Activated CD4-positive, CD25-positive, alpha-beta regulatory T cell treated with anti-CD3 and anti-CD28 coated beads, Interleukin-2, amount 50 U/mL, for 24 hours (primary cell): ENCODE measurements around the gene MYL12A.

Experiments used
- ATAC-seq, 2 donors: fragments of 150-1000 bp; cut with Tn5 transposase; one replicate each; pipeline ENCODE4 v1.10.0; 2021; ENCODE audit warnings: mild to moderate bottlenecking in 1 of 2, moderate library complexity in 1 of 2

Gene MYL12A

DNA sequence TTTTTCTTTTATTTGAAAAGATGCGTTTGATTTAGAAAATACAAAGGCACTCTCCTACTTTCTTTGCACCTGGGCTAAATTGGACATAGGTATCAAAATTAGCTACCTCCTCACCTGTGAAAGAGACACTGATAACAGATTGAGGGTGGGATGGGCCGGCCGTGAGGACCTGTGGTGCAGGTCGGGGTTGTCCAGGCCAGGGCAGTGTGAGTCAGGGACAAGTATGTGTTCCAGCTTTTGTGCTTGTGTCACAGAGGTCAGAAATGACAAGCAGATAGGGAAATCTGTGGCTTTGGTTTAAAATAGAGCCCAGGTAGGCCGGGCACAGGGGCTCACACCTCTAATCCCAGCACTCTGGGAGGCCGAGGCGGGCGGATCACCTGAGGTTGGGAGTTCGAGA lies 36.9 kb downstream of the MYL12A start:
- ATAC-seq = no peak

DNA sequence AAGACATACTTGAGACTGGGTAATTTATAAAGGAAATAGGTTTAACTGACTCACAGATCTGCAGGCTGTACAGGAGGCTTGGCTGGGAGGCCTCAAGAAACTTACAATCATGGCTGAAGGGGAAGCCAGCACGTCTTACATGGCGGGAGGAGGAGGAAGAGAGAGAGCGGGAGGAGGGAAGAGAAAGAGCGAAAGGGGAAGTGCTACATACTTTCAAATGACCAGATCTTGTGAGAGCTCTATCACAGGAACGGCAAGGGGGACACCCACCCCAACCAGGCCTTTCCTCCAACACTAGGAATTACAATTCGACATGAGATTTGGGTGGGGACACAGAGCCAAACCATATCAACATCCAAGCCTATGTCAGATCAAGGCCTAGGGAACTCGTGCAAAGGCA lies 38.6 kb downstream of the MYL12A start:
- ATAC-seq = no peak

DNA sequence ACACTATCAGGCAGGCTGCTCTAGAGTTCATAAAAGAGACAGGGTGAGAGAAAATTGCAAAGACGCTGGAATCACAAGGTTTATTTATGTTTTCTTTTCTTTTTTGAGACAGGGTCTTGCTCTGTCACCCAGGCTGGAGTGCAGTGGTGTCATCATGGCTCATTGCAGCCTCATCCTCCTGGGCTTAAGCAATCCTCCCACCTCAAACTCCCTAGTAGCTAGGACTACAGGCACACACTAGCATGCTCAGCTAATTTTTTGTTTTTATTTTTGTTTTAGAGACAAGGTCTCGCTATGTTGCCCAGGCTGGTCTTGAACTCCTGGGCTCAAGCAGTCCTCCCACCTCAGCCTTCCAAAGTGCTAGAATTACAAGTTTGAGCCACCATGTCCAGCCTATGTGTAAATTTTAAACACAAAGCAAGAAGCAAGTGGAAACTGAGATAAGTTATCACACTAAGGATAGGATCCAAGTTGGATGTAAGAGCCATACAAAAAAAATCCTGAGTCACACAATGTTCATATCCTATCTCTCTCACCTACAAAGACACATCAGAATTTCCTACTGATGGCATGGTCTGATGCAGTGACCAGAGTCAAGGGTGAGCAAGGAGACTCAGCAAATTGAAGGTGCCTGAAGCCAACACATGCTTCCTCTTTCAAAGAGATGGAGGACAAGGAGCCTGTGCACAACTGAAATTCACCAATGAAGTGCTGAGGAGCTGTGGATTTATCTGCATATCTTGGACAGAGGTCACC lies 45.8 kb downstream of the MYL12A start:
- no peak for ATAC-seq

DNA sequence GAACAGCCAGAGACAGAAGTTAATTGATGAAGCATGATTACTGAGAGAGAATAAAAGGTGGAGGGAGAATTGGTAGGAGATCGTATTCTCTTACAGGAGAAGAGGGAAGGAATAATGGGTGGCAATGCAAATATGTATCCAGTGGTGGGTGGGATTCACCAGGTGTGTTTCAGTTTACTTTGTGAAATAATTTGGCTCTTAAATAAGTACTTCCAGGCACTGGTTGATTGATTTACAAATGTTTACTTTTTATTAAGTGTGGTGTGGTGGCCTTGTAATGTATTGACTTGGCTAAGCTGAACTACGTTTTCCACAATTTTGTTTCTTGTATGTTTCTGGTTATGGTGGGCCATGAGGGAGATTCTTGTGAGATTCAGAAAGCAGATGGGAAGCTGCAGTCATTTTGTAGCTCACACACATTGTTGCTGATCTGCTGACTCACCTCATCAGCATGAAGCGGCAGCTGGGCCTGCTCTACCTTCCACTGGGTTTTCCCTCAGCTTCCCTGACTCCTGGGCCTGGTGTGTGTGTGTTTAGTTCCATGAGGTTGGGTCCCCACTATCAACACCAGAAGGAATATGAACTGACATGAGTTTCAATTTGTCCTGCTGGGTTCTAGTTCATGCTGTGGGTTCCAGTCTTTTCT lies 47.0 kb downstream of the MYL12A start:
- no peak for ATAC-seq

DNA sequence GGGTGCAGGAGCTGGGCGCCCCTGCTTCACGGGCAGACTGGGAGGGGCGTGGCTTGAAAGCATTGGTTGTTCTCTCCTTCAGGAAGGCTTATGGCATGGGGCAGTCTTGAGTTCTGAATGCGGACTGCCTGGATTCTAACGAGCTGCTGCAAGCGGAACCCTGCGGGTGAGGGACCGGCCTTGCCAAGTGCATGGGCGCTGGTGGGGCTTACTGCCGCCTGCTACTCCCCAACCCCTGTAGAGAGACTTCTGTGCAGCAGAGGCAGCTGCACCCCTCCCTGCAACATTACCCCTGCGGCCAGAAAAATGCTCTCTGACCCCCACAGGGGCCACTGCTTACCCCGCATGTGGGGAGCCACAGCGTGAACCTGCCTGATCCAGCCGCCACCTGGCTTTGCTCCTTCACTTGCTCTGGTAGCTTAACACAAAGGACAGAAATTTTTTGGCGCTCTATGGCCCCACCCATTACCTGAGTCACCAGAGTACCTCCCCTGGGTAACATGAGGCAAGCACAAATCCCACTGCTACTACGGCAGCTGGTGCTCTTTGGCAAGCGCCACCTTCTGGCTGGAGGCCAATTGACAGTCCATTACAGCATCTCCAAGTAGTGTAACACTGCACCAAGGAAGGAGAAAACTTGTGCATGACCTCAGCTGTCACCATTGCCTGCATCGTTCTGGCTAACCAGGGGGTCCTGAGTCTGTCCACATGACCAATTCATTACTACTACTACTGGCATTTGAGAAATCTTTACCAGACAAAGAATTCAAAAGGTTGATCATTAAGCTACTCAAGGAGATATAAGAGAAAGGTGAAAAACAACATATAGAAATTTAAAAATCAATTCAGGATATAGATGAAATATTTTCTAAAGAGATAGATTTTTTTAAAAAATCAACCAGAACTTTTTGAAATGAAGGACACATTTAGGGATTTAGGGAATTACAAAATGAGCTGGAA lies 49.7 kb downstream of the MYL12A start:
- peak; percentile 98 to 99 for ATAC-seq

DNA sequence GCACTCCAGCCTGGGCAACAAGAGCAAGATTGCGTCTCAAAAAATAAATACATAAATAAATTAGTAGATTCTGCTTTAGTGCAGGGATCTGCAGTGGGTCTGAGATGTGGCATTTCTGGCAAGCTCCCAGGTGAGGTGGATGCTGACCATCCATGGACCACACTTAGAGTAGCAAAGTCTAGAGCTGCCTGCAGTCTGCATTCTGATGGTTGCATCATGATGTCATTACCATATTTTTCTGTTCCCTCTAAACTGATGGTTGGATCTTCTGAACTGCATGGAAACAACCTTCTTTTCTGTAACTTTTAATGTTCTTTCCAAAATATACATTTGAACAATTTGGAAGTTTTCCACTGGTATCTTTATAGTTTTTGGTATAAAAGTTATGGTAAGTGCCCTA lies 57.2 kb downstream of the MYL12A start:
- no peak for ATAC-seq

DNA sequence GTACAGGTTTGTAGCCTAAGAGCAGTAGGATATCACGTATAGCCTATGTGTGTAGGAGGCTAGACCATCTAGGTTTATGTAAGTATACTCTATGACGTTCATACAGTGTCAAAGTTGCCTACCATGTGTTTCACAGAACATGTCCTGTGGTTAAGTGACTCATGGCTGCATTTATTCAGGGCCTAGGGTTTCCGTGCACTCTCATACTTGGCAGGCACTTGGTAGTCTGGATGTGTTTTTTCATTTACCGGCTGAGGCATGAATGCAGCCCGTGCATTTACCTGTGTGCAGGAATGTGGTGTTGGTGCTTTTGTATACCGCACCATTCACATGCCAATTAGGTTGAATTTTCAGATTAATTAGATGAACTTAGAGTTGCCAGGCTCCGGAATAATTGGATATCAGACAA lies 57.8 kb downstream of the MYL12A start:
- peak; percentile 99 to 100 for ATAC-seq
